ENCODE measurements around the gene NOVA1. TPM values are rescaled to one million over a fixed set of nuclear protein-coding genes. Genes with fewer than 3 reads are reported as not detected.

Gene NOVA1
- total RNA-seq, 1 donor = not detected

- Histone ChIP-seq H3K9me3 (ENCODE audit: low read depth, low read length) (no peaks in the 10 kb centered on the region), H3K4me3 (ENCODE audit: low read length) (no peak overlapping the region), H3K27me3 (ENCODE audit: insufficient read depth, low read length) (no peaks in the 10 kb centered on the region), H3K4me1 (ENCODE audit: insufficient read depth, low read length) (no peaks in the 10 kb centered on the region)
Measured at GRCh38 chr14:26443654-26444053, 154.2 kb downstream of the NOVA1 start.

GRCh38 chr14:26429205-26429604, 168.6 kb downstream of the NOVA1 start:
- no peaks in the 10 kb centered on the region for H3K27me3 ChIP-seq (ENCODE audit: insufficient read depth, low read length)
- no peak overlapping the region for H3K4me3 ChIP-seq (ENCODE audit: low read length)
- H3K9me3 ChIP-seq (ENCODE audit: low read depth, low read length) = no peaks in the 10 kb centered on the region
- no peaks in the 10 kb centered on the region for H3K4me1 ChIP-seq (ENCODE audit: insufficient read depth, low read length)

GRCh38 chr14:26427097-26427496, 170.7 kb downstream of the NOVA1 start:
- no peaks in the 10 kb centered on the region for H3K27me3 ChIP-seq (ENCODE audit: insufficient read depth, low read length)
- H3K4me3 ChIP-seq (ENCODE audit: low read length) = no peak overlapping the region
- H3K9me3 ChIP-seq (ENCODE audit: low read depth, low read length) = no peaks in the 10 kb centered on the region
- H3K4me1 ChIP-seq (ENCODE audit: insufficient read depth, low read length) = no peaks in the 10 kb centered on the region

GRCh38 chr14:26424537-26424936, 173.3 kb downstream of the NOVA1 start:
- Histone ChIP-seq H3K9me3 (ENCODE audit: low read depth, low read length) (no peaks in the 10 kb centered on the region), H3K4me3 (ENCODE audit: low read length) (no peak overlapping the region)

GRCh38 chr14:26415618-26416123, 182.2 kb downstream of the NOVA1 start:
- H3K4me1 ChIP-seq (ENCODE audit: insufficient read depth, low read length) = no peaks in the 10 kb centered on the region
- H3K27me3 ChIP-seq (ENCODE audit: insufficient read depth, low read length) = no peaks in the 10 kb centered on the region
- no peak overlapping the region for H3K4me3 ChIP-seq (ENCODE audit: low read length)
- H3K9me3 ChIP-seq (ENCODE audit: low read depth, low read length) = no peaks in the 10 kb centered on the region

More at GRCh38 chr14:26424537-26424936, 173.3 kb downstream of the NOVA1 start:
- no peaks in the 10 kb centered on the region for H3K4me1 ChIP-seq (ENCODE audit: insufficient read depth, low read length)
- H3K27me3 ChIP-seq (ENCODE audit: insufficient read depth, low read length) = no peaks in the 10 kb centered on the region

GRCh38 chr14:26414926-26415325, 182.9 kb downstream of the NOVA1 start:
- Histone ChIP-seq H3K9me3 (ENCODE audit: low read depth, low read length) (peaks cover 6% of the 10 kb centered on the region), H3K4me1 (ENCODE audit: insufficient read depth, low read length) (no peaks in the 10 kb centered on the region), H3K4me3 (ENCODE audit: low read length) (no peak overlapping the region), H3K27me3 (ENCODE audit: insufficient read depth, low read length) (no peaks in the 10 kb centered on the region)

GRCh38 chr14:26414103-26414502, 183.7 kb downstream of the NOVA1 start:
- Histone ChIP-seq H3K4me3 (ENCODE audit: low read length) (no peak overlapping the region), H3K27me3 (ENCODE audit: insufficient read depth, low read length) (no peaks in the 10 kb centered on the region), H3K9me3 (ENCODE audit: low read depth, low read length) (peaks cover 6% of the 10 kb centered on the region), H3K4me1 (ENCODE audit: insufficient read depth, low read length) (no peaks in the 10 kb centered on the region)

- peaks cover 6% of the 10 kb centered on the region for H3K9me3 ChIP-seq (ENCODE audit: low read depth, low read length)
- no peak overlapping the region for H3K4me3 ChIP-seq (ENCODE audit: low read length)
- no peaks in the 10 kb centered on the region for H3K4me1 ChIP-seq (ENCODE audit: insufficient read depth, low read length)
- no peaks in the 10 kb centered on the region for H3K27me3 ChIP-seq (ENCODE audit: insufficient read depth, low read length)
Measured at GRCh38 chr14:26412421-26412820, 185.4 kb downstream of the NOVA1 start.

- no peak overlapping the region for H3K4me3 ChIP-seq (ENCODE audit: low read length)
- H3K9me3 ChIP-seq (ENCODE audit: low read depth, low read length) = peaks cover 6% of the 10 kb centered on the region
- H3K4me1 ChIP-seq (ENCODE audit: insufficient read depth, low read length) = no peaks in the 10 kb centered on the region
- no peaks in the 10 kb centered on the region for H3K27me3 ChIP-seq (ENCODE audit: insufficient read depth, low read length)
Measured at GRCh38 chr14:26410189-26410685, 187.6 kb downstream of the NOVA1 start.

GRCh38 chr14:26404927-26405326, 192.9 kb downstream of the NOVA1 start:
- H3K4me3 ChIP-seq (ENCODE audit: low read length) = no peak overlapping the region
- H3K9me3 ChIP-seq (ENCODE audit: low read depth, low read length) = no peaks in the 10 kb centered on the region
- no peaks in the 10 kb centered on the region for H3K4me1 ChIP-seq (ENCODE audit: insufficient read depth, low read length)
- H3K27me3 ChIP-seq (ENCODE audit: insufficient read depth, low read length) = no peaks in the 10 kb centered on the region

- H3K27me3 ChIP-seq (ENCODE audit: insufficient read depth, low read length) = no peaks in the 10 kb centered on the region
- no peak overlapping the region for H3K4me3 ChIP-seq (ENCODE audit: low read length)
- no peaks in the 10 kb centered on the region for H3K4me1 ChIP-seq (ENCODE audit: insufficient read depth, low read length)
- H3K9me3 ChIP-seq (ENCODE audit: low read depth, low read length) = no peaks in the 10 kb centered on the region
Measured at GRCh38 chr14:26403760-26404159, 194.1 kb downstream of the NOVA1 start.

GRCh38 chr14:26402126-26402525, 195.7 kb downstream of the NOVA1 start:
- no peaks in the 10 kb centered on the region for H3K9me3 ChIP-seq (ENCODE audit: low read depth, low read length)
- no peaks in the 10 kb centered on the region for H3K4me1 ChIP-seq (ENCODE audit: insufficient read depth, low read length)
- no peak overlapping the region for H3K4me3 ChIP-seq (ENCODE audit: low read length)
- no peaks in the 10 kb centered on the region for H3K27me3 ChIP-seq (ENCODE audit: insufficient read depth, low read length)

- Histone ChIP-seq H3K4me3 (ENCODE audit: low read length) (no peak overlapping the region), H3K9me3 (ENCODE audit: low read depth, low read length) (no peaks in the 10 kb centered on the region), H3K4me1 (ENCODE audit: insufficient read depth, low read length) (no peaks in the 10 kb centered on the region), H3K27me3 (ENCODE audit: insufficient read depth, low read length) (no peaks in the 10 kb centered on the region)
Measured at GRCh38 chr14:26401179-26401968, 196.5 kb downstream of the NOVA1 start.

GRCh38 chr14:26400373-26400772, 197.5 kb downstream of the NOVA1 start:
- H3K27me3 ChIP-seq (ENCODE audit: insufficient read depth, low read length) = no peaks in the 10 kb centered on the region
- H3K9me3 ChIP-seq (ENCODE audit: low read depth, low read length) = no peaks in the 10 kb centered on the region
- no peaks in the 10 kb centered on the region for H3K4me1 ChIP-seq (ENCODE audit: insufficient read depth, low read length)
- H3K4me3 ChIP-seq (ENCODE audit: low read length) = no peak overlapping the region

- Histone ChIP-seq H3K9me3 (ENCODE audit: low read depth, low read length) (no peaks in the 10 kb centered on the region), H3K27me3 (ENCODE audit: insufficient read depth, low read length) (no peaks in the 10 kb centered on the region), H3K4me3 (ENCODE audit: low read length) (no peak overlapping the region), H3K4me1 (ENCODE audit: insufficient read depth, low read length) (no peaks in the 10 kb centered on the region)
Measured at GRCh38 chr14:26398616-26399015, 199.2 kb downstream of the NOVA1 start.
